ENCODE data around the gene EIPR1.
"Not testable (repeated sequence)": the region's sequence is repeated elsewhere in the genome, so short reads cannot be mapped to it uniquely, and the experiment has no call there.

Gene EIPR1

DNA sequence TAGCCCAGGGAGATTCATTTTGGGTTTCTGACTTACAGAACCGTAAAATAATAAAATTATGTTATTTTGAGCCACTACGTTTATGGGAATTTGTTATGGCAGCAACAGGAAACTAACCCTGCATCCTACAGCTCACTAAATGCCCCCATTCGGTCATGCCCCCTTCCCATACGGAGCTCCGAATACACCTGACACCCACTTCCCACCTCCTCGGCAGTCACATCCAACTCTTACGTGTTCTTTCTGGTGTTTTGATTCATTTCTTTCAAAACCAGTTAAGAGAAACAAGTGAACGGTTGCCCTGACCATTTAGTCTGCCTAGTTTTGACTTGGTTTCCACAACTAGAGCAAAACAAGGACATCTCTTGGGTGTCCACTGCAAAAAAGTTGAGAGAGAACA lies 19.7 kb downstream of the EIPR1 start:
- no peak for DNase-seq (ENCODE audit: low spot score)

DNA sequence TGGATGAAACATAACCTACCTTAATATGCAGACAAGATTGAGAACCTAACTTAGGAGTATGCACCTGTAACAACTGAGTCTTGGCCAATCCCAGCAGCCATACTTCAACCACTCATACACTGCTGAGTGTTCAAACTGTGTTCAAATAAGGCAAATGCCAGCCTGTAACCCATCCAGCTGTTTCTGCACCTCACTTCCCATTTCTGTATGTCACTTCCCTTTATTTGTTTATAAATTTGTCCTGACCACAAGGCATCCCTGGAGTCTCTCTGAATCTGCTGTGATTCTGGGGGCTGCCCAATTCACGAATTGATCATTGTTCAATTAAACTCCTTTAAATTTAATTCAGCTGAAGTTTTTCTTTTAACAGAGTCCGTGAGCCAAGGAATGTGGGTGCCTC lies 20.2 kb downstream of the EIPR1 start:
- DNase-seq (ENCODE audit: low spot score) = not testable (repeated sequence)

DNA sequence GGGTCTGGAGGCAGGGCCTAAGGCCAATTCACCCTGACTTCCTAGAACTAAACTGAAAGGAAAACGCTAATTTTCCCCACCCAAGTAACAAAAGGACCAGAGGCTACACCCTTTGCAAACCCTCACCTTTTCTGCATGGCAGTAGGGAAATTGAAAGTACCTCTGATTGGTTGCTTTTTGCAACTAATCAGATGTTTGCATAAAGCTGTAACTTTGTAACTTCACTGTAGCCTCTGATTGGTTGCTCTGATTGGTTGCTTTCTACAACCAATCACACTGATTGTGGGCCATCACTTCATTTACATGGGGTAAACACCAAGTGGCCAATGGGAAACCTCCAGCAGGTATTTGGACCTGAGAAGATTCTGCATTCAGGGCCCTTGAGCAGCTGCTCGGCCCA lies 20.8 kb downstream of the EIPR1 start:
- DNase-seq (ENCODE audit: low spot score) = no peak

DNA sequence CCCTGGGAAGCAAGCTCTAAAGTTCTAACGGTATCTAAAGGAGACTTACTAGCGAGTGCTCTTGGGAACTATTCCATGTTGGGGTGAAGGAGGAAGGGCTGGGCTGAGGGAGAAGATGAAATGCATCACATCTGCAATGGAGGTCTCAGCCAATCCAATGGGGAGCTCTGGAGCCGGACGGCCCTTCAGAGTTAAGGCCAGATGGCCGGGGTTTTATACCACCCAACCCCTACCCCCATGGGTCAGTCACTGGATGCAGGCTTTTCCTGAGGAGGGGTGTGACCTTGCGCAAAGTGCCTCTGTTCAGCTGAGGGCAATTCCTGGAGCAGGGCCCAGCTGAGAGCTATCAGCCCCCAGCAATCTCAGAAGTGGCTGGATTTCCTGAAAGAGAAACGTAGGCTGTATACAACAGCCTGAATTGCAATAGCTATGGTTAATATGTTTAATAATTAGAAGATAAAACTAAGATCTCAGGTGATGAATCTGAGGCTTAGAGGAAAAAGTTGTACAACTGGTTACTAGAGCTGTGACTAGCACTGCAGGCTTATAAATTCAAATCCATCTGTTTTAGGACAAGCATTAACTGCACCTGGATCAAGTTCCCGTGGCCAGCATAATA lies 21.6 kb downstream of the EIPR1 start:
- no peak for DNase-seq (ENCODE audit: low spot score)

DNA sequence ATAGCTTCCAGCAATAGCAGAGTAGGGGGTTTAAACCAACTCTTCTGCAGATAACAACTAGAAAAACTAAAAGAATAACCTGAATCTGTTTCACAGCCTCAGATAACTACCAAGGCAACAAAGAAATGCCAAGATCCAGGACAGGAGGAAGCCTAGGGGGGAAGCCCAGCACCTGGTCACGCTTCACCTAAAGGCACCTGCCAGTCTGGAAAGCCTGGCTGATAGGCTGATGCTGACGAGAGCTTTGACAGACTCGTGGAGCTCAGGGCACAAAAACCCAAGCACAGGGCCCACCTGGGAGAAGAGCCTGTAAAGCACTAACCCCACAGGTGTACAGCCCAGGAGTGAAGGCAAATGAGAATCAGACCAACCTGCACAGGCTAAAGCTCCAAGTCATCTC lies 22.6 kb downstream of the EIPR1 start:
- no peak for DNase-seq (ENCODE audit: low spot score)

DNA sequence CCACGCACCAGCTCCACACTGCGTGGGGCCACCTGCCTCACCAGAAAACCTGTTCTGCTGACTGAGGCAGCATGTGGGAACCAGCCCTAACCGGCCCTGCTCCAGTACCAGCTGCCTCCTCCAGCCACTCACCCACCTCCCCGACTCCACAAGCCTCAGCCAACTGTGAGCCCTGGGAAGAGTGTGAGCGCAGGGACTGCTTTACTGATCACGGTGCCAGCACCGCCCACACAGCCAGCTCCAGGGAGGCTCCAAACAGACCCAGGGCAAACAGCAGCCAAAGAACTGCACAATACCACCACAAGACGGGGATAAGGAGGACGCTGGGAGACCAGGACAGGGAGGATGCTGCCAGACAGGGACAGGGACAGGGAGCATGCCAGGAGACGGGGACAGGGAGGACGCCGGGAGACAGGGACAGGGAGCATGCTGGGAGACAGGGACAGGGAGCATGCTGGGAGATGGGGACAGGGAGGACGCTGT lies 28.4 kb downstream of the EIPR1 start:
- DNase-seq (ENCODE audit: low spot score) = peak; percentile 27

DNA sequence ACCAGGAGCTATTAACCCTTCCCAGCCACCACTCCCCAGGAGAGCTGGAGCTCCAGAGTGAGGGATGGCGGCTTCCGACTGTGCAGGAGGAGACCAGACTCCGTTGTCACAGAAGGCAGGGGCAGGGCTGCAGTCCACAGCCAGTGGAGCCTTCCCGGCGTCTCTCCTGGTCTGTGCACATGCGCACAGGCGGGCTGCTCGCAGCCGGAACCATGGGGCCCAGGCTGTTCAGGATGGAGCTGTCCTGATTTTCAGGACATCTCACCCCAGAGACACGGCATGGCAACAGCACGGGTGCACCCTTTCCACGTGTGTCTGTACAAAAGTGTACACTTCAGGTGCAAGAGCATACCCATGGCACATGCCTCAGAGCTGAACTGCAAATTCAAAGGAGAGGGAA lies 28.9 kb downstream of the EIPR1 start:
- DNase-seq (ENCODE audit: low spot score) = no peak

DNA sequence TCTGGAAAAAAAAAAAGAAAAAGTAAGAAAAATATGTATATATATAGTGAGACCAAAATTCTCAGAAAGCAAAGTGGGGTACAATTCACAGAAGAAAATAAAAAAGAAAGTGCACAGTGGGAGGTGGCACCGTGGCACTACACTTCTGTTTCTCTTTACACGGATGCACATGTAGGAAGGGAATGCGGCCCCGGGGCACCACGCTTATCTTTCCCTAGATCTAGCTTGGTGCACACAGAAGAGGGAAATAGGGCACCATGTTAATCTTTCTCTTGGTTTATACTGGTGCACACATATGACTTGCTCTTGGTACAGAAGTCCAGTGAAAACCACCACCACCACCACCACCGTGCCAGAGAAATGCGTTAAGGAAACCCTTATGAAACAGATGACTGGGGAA lies 32.0 kb downstream of the EIPR1 start:
- no peak for DNase-seq (ENCODE audit: low spot score)

DNA sequence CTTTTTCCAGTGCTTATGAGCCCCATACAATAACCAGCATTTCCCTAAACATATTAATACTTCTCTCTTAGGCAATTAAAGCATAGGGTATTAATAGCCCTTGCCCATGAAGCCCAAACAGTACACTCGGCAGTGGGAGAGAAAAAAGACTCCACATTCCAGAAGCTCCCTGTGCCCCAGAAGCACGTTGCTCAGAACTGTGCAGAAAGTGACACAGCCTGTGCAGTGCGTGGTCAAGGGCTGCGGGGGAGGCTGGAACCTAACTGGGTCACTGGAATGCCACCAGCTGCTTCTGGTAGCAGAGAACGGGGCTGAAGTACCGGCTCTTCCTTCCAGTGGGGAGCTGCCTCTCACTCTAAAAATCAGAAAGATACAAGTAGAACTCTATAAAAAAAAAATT lies 32.7 kb downstream of the EIPR1 start:
- no peak for DNase-seq (ENCODE audit: low spot score)

DNA sequence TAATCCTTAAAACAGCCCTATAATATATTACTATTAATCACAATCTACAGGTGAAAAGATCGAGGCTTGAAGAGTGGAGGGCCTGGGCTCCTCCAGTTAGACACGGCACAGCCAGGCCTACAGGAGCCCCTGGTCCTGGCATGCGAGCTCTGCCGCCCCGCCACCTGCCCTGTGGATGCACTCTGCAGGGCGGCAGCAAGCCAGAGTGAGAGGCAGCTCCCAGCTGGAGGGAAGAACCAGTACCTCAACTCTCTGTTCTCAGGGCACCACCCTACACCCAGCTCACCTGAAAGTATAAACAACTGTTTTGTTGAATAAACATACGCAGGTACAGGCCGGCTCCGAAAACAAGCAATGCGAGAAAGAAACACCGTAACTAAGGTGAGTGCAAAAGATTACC lies 34.6 kb downstream of the EIPR1 start:
- DNase-seq (ENCODE audit: low spot score) = no peak

DNA sequence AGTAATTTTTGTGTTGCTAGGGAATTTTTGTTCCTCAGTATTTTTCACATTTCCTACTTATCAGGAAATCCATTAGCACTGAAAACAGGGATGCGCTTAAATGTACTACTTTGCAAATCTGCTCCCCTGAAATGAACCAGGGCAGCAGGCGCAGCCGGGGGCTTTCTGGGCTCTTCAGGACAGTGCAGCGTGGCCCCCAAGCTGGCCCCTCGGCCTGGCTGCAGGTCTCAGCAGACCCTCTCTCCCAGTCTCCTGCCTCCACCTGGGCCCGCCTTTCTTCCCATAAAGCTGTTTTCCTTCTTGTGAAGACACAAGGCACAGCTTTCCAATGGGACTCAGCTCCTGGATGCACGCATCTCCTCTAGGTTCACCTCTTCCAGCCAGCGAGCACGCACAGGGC lies 35.3 kb downstream of the EIPR1 start:
- no peak for DNase-seq (ENCODE audit: low spot score)

DNA sequence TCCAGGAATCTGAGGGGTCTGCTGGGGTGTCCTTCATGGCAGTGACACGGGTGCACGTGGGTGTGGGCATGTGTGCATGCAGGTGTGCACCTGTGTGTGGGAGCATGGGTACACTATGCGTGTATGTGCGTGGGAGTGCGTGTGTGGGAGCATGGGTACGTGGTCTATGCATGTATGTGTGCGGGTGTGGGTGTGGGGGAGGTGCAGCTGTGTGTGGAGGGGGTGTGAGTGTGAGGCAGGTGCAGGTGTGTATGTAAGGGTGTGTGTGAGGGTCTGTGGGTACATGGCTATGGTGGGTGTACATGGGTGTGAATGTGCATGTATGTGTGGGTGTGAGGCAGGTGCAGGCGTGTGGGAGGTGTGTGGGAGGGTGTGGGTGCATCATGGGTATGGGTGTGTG lies 36.3 kb downstream of the EIPR1 start:
- DNase-seq (ENCODE audit: low spot score) = no peak

DNA sequence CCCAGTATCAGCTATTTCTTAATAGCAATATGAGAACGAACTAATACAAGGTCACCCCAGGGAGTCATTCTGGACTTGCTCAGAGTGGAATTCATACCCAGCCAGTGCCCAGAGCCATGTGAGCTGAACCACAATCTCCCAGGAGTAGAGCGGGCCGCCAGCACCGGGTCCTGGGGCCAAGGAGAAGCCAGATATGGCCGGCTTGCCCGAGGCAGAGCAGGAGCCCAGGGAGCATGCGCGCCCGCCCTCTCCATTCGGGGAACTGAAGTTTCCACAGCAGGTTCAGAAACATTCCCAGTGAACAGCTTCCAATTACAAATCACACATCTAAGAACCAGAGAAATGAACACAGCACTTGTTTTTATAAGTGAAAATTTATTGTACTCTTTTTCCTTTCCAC lies 37.5 kb downstream of the EIPR1 start:
- DNase-seq (ENCODE audit: low spot score) = no peak

DNA sequence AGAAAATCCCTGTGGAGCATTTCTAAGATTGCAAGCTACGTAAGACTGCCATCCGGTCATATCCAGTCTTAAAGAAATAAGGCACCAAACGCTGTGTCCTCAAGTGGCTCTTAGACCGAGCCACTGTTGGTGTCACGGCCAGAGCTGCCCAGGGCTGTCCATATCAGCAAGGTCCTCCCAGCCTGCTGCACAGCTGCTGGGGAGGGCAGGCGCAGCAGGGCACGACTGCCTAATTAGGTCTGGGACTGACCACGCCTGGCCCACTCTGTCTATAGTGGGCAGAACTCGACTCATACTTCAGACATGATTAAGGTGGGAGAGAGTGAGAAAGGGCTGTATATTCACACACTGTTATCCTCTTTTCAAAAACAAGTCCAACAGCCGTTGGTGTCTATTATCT lies 39.3 kb downstream of the EIPR1 start:
- no peak for DNase-seq (ENCODE audit: low spot score)

DNA sequence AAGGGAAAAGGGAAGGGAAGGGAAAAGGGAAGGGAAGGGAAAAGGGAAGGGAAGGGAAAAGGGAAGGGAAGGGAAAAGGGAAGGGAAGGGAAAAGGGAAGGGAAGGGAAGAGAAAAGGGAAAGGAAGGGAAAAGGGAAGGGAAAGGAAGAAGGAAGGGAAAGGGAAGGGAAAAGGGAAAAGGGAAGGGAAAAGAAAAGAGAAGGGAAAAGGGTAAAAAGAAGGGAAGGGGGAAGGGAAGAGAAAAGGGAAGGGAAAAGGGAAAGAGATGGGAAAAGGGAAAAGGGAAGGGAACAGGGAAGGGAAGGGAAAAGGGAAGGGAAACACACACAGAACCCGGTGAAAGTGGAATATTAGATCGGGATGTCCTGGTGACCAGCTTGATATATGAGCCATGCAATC lies 40.8 kb downstream of the EIPR1 start:
- no peak for DNase-seq (ENCODE audit: low spot score)

DNA sequence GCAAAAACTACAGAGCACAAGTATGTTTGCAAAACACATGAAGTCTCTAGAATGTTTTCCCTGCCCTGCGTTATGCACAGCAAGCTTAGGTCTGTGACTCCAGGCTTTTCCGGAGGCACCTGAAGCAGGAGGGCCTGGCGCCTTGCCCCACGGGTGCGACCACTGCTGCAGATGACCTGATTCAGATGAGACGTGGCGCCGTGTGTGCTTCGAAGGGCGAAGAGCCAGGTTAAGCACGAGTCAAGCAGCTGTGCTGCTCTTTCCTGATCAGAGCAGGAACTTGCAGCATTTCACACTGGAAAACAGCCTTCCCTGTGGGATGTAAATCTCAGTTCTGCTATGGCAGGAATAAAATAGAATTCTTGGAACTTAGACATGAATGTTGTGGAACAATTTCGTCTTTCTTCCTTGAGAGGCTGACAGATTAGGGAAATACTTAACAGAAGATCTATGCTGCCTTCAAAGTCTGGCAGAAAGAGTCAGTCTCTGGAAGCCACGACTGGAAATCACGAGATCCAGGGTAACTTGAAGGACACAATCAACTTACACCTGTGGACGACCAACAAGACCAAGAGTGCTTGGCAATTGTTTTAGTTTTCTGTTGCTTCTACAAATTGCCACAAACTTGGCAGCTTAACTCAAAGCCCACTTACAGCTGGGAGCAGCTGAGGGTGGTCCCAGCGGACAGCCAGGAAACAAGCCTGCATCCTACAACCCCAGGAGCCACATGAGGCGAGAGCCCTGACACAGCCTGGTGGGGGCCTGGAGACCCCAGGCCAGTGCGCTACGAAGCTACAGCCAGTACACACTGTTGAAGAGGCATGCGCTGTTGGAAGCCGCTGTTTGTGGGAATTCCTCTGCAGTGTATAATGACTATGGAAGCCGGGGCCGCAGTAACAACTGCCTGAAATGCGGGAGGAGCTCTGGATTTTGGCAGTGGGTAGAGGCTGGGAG lies 42.9 kb downstream of the EIPR1 start:
- DNase-seq (ENCODE audit: low spot score) = no peak

DNA sequence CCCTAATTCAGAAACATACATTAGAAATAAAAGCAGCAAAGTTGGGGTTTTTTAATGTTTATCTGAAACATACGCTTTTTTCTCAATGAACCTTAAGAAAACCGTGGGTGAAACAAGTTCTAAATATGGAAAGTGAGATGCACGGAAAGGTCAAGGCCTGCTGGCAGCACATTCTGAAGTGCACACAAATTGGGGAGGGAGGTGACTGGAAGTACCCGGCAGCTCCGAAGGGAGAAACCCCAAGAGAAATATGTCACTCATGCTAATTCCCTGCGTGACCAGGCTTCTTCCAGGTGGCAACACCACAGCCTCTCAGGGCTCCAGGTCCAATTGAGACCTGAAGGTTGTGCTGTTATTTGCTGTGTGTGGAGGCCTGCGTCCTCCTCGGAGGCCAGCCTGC lies 45.5 kb downstream of the EIPR1 start:
- no peak for DNase-seq (ENCODE audit: low spot score)

DNA sequence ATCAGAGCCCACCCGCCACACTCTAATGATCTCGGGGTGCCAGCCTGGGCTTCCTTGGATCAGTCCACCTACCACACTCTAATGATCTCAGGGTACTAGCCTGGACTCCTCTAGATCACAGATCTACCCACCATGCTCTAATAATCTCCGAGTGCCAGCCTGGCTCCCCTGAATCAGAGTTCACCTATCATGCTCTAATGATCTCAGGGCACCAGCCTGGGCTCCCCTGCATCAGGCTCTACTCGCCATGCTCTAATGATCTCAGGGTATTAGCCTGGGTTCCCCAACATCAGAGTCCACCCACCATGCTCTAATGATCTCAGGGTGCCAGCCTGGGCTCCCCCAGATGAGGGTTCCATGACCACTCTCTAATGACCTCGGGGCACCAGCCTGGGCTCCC lies 48.1 kb downstream of the EIPR1 start:
- DNase-seq (ENCODE audit: low spot score) = no peak

DNA sequence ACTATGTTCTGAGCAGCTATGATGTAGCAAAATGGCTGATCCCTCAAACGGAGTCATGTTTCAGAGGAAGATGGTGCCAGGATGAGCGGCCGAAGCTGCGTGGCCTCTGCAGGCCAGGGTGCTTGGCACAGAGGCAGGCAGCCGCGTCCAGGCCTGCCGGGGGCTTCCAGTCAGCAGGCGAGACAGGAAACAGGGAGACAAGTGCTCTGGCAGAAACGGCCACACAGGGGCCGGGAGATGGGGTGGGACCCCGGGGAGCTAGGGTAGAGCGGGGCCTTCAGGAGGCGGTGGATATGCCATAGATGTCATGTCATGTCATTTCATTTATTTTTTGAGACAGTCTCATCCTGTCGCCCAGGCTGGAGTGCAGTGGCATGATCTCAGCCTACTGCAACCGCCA lies 50.7 kb downstream of the EIPR1 start:
- DNase-seq (ENCODE audit: low spot score) = no peak

DNA sequence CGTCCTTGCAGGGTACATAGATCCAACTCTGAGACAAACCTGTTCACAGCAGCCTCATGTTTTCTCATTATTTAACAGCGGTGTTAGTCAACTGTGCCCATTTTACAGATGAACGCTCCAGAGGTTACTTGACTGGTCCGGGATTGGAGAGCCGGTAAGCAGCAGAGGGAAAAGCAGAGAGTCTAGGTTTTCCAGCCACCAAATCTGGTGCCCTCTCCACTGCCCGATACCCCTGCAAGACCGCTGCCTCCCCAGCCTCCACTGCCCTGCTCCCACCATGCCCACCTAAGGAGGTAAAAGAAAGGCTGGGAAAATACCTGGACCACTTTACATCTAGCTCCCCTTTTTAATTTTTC lies 51.5 kb downstream of the EIPR1 start:
- no peak for DNase-seq (ENCODE audit: low spot score)

DNA sequence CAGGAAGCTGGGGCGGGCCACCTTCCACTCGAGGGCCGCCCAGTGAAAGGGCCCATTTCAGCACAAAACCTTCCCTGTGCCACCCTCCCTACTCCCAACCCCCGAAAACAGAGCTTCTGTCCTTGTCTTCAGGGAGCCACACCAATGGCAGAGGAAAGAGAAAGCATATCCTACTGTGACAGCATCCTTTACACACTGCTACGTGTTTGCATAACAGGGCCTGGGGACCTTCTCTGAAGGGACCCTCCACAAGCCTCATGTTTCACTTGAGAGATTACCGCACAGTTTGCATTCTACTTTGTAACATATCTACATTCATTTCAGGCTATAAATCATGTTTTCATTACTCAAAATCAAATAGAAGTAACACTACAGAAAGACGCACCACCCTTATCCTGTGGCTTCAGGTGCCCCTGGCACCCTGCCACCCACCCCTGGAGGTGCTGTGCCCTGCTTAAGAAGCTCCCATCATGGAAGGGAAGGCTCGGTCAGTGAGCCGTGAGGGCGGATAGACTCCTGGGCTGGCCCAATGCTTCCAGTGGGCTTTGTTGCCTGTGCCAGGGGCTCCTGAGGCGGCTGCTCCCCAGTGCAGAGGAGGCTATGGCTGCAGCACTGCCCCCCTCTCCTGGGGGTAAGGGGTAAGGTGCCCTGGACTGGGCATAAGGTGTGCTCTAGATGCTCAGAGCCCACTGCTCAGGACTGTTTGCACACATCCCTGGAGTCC lies 52.0 kb downstream of the EIPR1 start:
- no peak for DNase-seq (ENCODE audit: low spot score)

All from SK-N-DZ (cell line).